Mammary epithelial cell (primary cell): Measurements from ENCODE around the gene KIF1C.

Source experiments
- EZH2 ChIP-seq: IDR thresholded peaks from 2 replicates; pipeline ENCODE4 v1.6.1; 2012; ENCODE audit warnings: low read length, inconsistent platforms, borderline replicate concordance
- TF ChIP-seq, protein P1 (sequence below), 2 donors: IDR thresholded peaks in 1 of 2; conservative IDR thresholded peaks in 1 of 2; 2 replicates each; pipeline ENCODE4 v1.5.1; 2011 to 2012; ENCODE audit warnings: inconsistent platforms in 2 of 2, low read length in 2 of 2, mild to moderate bottlenecking in 2 of 2, control low read depth in 1 of 2, low read depth in 1 of 2; ENCODE audit not compliant: insufficient read depth in 1 of 2; ENCODE audit errors: extremely low read depth in 1 of 2

DNA sequence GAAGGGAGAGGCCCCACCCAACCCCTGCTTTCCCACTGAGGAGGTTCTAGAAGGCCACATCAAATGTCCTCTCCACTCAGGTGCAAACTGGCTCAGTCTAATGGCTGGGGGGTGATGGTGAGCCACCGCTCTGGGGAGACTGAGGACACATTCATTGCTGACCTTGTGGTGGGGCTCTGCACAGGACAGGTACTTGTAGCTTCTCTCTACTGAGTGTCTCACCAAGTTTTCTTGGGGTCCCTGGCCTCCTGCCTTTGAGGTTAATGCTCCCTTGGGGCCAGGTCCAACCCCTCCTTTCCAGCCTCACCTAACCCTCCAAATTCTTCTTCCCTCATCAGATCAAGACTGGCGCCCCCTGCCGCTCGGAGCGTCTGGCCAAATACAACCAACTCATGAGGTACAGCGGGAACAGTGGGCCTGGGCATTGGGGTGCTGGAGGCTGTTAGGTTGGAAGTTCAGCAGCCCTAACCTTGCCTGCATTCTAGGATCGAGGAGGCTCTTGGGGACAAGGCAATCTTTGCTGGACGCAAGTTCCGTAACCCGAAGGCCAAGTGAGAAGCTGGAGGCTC lies 41.2 kb upstream of the KIF1C start:
- TF ChIP-seq, protein P1, sequence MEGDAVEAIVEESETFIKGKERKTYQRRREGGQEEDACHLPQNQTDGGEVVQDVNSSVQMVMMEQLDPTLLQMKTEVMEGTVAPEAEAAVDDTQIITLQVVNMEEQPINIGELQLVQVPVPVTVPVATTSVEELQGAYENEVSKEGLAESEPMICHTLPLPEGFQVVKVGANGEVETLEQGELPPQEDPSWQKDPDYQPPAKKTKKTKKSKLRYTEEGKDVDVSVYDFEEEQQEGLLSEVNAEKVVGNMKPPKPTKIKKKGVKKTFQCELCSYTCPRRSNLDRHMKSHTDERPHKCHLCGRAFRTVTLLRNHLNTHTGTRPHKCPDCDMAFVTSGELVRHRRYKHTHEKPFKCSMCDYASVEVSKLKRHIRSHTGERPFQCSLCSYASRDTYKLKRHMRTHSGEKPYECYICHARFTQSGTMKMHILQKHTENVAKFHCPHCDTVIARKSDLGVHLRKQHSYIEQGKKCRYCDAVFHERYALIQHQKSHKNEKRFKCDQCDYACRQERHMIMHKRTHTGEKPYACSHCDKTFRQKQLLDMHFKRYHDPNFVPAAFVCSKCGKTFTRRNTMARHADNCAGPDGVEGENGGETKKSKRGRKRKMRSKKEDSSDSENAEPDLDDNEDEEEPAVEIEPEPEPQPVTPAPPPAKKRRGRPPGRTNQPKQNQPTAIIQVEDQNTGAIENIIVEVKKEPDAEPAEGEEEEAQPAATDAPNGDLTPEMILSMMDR (conservative IDR thresholded peaks at IDR 0.05 in 1 of 2, IDR thresholded peaks at IDR 0.05 in 1 of 2; ENCODE audit: extremely low read depth in 1 of 2, insufficient read depth in 1 of 2, low read depth in 1 of 2, low read length in 2 of 2): no peak
- no peak for TF ChIP-seq EZH2
